ENCODE results near the gene SESN1. TPM values are rescaled to one million over a fixed set of nuclear protein-coding genes. Genes with fewer than 3 reads are reported as not detected.

SESN1 gene
- total RNA-seq, 4 donors from 2014 or later, result 54.2 to 117 (median 90.5) TPM

- no peak for DNase-seq (ENCODE audit: low spot score)
- no peak for ATAC-seq (ENCODE audit: low FRiP score)
Measured at GRCh38 chr6:109045493-109045892, 49.2 kb downstream of the SESN1 start.

DNA sequence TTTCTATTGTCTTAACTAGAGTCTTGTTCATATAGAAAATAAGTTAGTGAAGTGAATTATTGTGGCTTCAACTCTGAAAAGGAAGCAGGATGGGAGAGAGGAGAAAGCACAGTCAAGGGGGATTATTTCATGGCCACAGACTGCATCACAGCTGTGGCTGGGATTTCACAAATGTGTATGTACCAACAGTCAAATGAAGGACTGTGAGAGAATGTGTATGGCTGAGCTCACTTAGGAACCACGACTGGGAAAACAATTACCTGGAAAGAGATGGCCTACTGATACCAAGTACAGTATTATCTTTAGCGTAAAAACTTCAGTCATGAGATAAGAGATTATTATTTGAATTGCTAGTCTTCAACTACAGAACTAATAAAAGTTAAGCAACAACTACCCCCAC lies 54.9 kb downstream of the SESN1 start:
- TF ChIP-seq, protein P1, sequence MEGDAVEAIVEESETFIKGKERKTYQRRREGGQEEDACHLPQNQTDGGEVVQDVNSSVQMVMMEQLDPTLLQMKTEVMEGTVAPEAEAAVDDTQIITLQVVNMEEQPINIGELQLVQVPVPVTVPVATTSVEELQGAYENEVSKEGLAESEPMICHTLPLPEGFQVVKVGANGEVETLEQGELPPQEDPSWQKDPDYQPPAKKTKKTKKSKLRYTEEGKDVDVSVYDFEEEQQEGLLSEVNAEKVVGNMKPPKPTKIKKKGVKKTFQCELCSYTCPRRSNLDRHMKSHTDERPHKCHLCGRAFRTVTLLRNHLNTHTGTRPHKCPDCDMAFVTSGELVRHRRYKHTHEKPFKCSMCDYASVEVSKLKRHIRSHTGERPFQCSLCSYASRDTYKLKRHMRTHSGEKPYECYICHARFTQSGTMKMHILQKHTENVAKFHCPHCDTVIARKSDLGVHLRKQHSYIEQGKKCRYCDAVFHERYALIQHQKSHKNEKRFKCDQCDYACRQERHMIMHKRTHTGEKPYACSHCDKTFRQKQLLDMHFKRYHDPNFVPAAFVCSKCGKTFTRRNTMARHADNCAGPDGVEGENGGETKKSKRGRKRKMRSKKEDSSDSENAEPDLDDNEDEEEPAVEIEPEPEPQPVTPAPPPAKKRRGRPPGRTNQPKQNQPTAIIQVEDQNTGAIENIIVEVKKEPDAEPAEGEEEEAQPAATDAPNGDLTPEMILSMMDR (IDR thresholded peaks at IDR 0.05), result no peak
- ATAC-seq (ENCODE audit: low FRiP score) (no peak), DNase-seq (ENCODE audit: low spot score) (no peak)

More at GRCh38 chr6:109045493-109045892, 49.2 kb downstream of the SESN1 start:
- TF ChIP-seq, protein P1 (IDR thresholded peaks at IDR 0.05), result no peak

- ATAC-seq (ENCODE audit: low FRiP score) (no peak), DNase-seq (ENCODE audit: low spot score) (no peak)
- TF ChIP-seq, protein P1 (IDR thresholded peaks at IDR 0.05), result no peak
Measured at GRCh38 chr6:109038837-109039398, 55.7 kb downstream of the SESN1 start.

GRCh38 chr6:109036574-109037294 lies 57.9 kb downstream of the SESN1 start:
- DNase-seq (ENCODE audit: low spot score) (no peak), ATAC-seq (ENCODE audit: low FRiP score) (no peak)
- TF ChIP-seq, protein P1 (IDR thresholded peaks at IDR 0.05), result no peak

GRCh38 chr6:109034526-109034925 lies 60.1 kb downstream of the SESN1 start:
- TF ChIP-seq, protein P1 (IDR thresholded peaks at IDR 0.05), result no peak
- ATAC-seq (ENCODE audit: low FRiP score), result no peak
- no peak for DNase-seq (ENCODE audit: low spot score)

DNA sequence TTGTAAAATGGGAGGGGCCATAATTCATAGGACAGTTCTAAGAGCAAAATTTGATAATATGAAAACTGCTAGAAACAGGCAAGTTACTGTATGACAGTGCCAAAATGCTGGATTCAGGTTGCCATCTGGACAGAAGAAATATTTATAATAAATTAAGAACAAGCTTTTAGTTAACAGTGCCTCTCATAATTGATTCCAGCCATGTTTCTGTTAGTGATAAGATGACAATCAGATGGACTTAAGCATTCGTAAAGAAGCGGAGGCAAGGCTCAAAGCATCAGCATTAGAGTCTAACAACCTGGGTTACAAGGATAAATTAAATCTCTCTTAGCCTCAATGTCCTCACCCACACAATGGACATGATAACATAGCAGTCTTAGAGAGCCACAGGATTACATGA lies 61.0 kb downstream of the SESN1 start:
- TF ChIP-seq, protein P1 (IDR thresholded peaks at IDR 0.05), result no peak
- ATAC-seq (ENCODE audit: low FRiP score), result no peak
- no peak for DNase-seq (ENCODE audit: low spot score)

GRCh38 chr6:109031416-109031815 lies 63.2 kb downstream of the SESN1 start:
- no peak for DNase-seq (ENCODE audit: low spot score)
- ATAC-seq (ENCODE audit: low FRiP score), result no peak
- TF ChIP-seq, protein P1 (IDR thresholded peaks at IDR 0.05), result no peak
